ENCODE measurements around the gene PKNOX2. TPM values are rescaled to one million over a fixed set of nuclear protein-coding genes. Genes with fewer than 3 reads are reported as not detected.

The PKNOX2 gene
- total RNA-seq, 4 donors from 2014 or later: 0.40 to 5.9 (median 1.1) TPM; not detected in 1

GRCh38 chr11:125380756-125381445 lies 216.3 kb downstream of the PKNOX2 start:
- Histone ChIP-seq H3K4me3 (no peak overlapping the region), H3K27ac (no peak overlapping the region), H3K27me3 (peaks cover 0 to 15% (median 0%) of the 10 kb centered on the region in 4 donors), H3K36me3 (no peaks in the 10 kb centered on the region), H3K9me3 (no peaks in the 10 kb centered on the region), H3K4me1 (peaks cover 0 to 8% (median 7%) of the 10 kb centered on the region in 3 donors)
- 72 to 88% methylated on average over 3 to 8 of the region's 9 CpGs for WGBS, 2 donors
- intact Hi-C loops (cut with DNase I): no loop called here
- no peak for DNase-seq
- TF ChIP-seq POLR2A (IDR thresholded peaks at IDR 0.05): no peak
- no peak for TF ChIP-seq CTCF (IDR thresholded peaks at IDR 0.05)

GRCh38 chr11:125381499-125382044 lies 217.0 kb downstream of the PKNOX2 start:
- 42 to 63% methylated on average over 7 of the region's 7 CpGs for WGBS, 2 donors
- intact Hi-C loops (cut with DNase I): no loop called here
- no peaks in the 10 kb centered on the region for H3K9me3 ChIP-seq
- TF ChIP-seq POLR2A (IDR thresholded peaks at IDR 0.05): no peak
- TF ChIP-seq CTCF (IDR thresholded peaks at IDR 0.05): no peak
- H3K27ac ChIP-seq: no peak overlapping the region
- no peak overlapping the region for H3K4me3 ChIP-seq
- peaks cover 0 to 1% (median under 1%) of the 10 kb centered on the region in 3 donors for H3K4me1 ChIP-seq
- H3K27me3 ChIP-seq: peaks cover 0 to 15% (median 0%) of the 10 kb centered on the region in 4 donors
- no peaks in the 10 kb centered on the region for H3K36me3 ChIP-seq
- DNase-seq: no peak

- H3K4me3 ChIP-seq: no peak overlapping the region
- H3K4me1 ChIP-seq: no peaks in the 10 kb centered on the region
- peaks cover 0 to 15% (median 0%) of the 10 kb centered on the region in 4 donors for H3K27me3 ChIP-seq
- no peak overlapping the region for H3K27ac ChIP-seq
- 54 to 66% methylated on average over 10 to 11 of the region's 12 CpGs for WGBS, 2 donors
- H3K9me3 ChIP-seq: no peaks in the 10 kb centered on the region
- TF ChIP-seq CTCF (IDR thresholded peaks at IDR 0.05): no peak
- TF ChIP-seq POLR2A (IDR thresholded peaks at IDR 0.05): no peak
- intact Hi-C loops (cut with DNase I): no loop called here
- no peak for DNase-seq
- no peaks in the 10 kb centered on the region for H3K36me3 ChIP-seq
Measured at GRCh38 chr11:125382314-125382791, 217.8 kb downstream of the PKNOX2 start.

- H3K36me3 ChIP-seq: no peaks in the 10 kb centered on the region
- H3K27me3 ChIP-seq: peaks cover 0 to 15% (median 0%) of the 10 kb centered on the region in 4 donors
- DNase-seq: no peak
- 75 to 84% methylated on average over 6 to 8 of the region's 8 CpGs for WGBS, 2 donors
- no peak overlapping the region for H3K4me3 ChIP-seq
- intact Hi-C loops (cut with DNase I): no loop called here
- no peak overlapping the region for H3K27ac ChIP-seq
- TF ChIP-seq POLR2A (IDR thresholded peaks at IDR 0.05) (no peak), CTCF (IDR thresholded peaks at IDR 0.05) (no peak)
- no peaks in the 10 kb centered on the region for H3K4me1 ChIP-seq
- H3K9me3 ChIP-seq: no peaks in the 10 kb centered on the region
Measured at GRCh38 chr11:125382822-125383221, 218.3 kb downstream of the PKNOX2 start.

- WGBS, 2 donors: 72 to 78% methylated on average over 4 of the region's 4 CpGs
- TF ChIP-seq POLR2A (IDR thresholded peaks at IDR 0.05): no peak
- TF ChIP-seq CTCF (IDR thresholded peaks at IDR 0.05): no peak
Measured at GRCh38 chr11:125384825-125385224, 220.3 kb downstream of the PKNOX2 start.

More at GRCh38 chr11:125384825-125385224, 220.3 kb downstream of the PKNOX2 start:
- no peak for DNase-seq
- Histone ChIP-seq H3K4me1 (no peaks in the 10 kb centered on the region), H3K27me3 (peaks cover 0 to 15% (median 0%) of the 10 kb centered on the region in 4 donors), H3K9me3 (no peaks in the 10 kb centered on the region), H3K27ac (no peak overlapping the region), H3K4me3 (no peak overlapping the region), H3K36me3 (no peaks in the 10 kb centered on the region)
- intact Hi-C loops (cut with DNase I): no loop called here

All from esophagus squamous epithelium (tissue), 5 donors.